Body of pancreas (tissue), 4 donors: ENCODE measurements around the gene PPFIBP2.

ENCODE experiments used
- POLR2A ChIP-seq, 3 donors: fragments of 450-650 bp; IDR thresholded peaks; one replicate each; pipeline ENCODE4 v1.6.1; 2016; ENCODE audit warnings: antibody characterized with exemption in 3 of 3, mild to moderate bottlenecking in 2 of 3
- TF ChIP-seq, protein P1 (sequence below), 7 experiments: fragments of 450-650 bp in 4 of 7; fragments of 200-600 bp in 3 of 7; sonication (generic) in 3 of 7; IDR thresholded peaks; one replicate each; pipeline ENCODE4 v1.5.1; 2016 to 2019; ENCODE audit warnings: antibody characterized with exemption in 7 of 7

GRCh38 chr11:7484645-7485044, 29.2 kb upstream of the PPFIBP2 start:
- no peak for TF ChIP-seq POLR2A (IDR thresholded peaks at IDR 0.05)
- TF ChIP-seq, protein P1, sequence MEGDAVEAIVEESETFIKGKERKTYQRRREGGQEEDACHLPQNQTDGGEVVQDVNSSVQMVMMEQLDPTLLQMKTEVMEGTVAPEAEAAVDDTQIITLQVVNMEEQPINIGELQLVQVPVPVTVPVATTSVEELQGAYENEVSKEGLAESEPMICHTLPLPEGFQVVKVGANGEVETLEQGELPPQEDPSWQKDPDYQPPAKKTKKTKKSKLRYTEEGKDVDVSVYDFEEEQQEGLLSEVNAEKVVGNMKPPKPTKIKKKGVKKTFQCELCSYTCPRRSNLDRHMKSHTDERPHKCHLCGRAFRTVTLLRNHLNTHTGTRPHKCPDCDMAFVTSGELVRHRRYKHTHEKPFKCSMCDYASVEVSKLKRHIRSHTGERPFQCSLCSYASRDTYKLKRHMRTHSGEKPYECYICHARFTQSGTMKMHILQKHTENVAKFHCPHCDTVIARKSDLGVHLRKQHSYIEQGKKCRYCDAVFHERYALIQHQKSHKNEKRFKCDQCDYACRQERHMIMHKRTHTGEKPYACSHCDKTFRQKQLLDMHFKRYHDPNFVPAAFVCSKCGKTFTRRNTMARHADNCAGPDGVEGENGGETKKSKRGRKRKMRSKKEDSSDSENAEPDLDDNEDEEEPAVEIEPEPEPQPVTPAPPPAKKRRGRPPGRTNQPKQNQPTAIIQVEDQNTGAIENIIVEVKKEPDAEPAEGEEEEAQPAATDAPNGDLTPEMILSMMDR (IDR thresholded peaks at IDR 0.05), result no peak
